Stimulated activated effector memory CD8-positive, alpha-beta T cell treated with anti-CD3 and anti-CD28 coated beads, Interleukin-12 subunit alpha, Interleukin-12 subunit beta, amount 100 ng/mL, for 72 hours (primary cell): ENCODE data around the gene F13A1.

Experiments
- ATAC-seq: fragments of 150-1000 bp; cut with Tn5 transposase; 2 replicates; pipeline ENCODE4 v1.10.0; 2021
- DNase-seq, 2 donors: peaks; one replicate each; pipeline ENCODE4 v3.0.0; 2021 to 2022; ENCODE audit warnings: low spot score in 2 of 2
- H3K27ac Mint-ChIP-seq: one replicate; pipeline ENCODE4 v1.8.0; 2022; ENCODE audit warnings: mild to moderate bottlenecking, mixed read lengths
- H3K36me3 Mint-ChIP-seq: one replicate; pipeline ENCODE4 v1.8.0; 2022; ENCODE audit warnings: mild to moderate bottlenecking, mixed read lengths
- H3K4me1 Mint-ChIP-seq: one replicate; pipeline ENCODE4 v1.8.0; 2022; ENCODE audit warnings: mixed read lengths
- H3K4me3 Mint-ChIP-seq: one replicate; pipeline ENCODE4 v1.8.0; 2022; ENCODE audit warnings: mild to moderate bottlenecking, mixed read lengths
- H3K9me3 Mint-ChIP-seq: one replicate; pipeline ENCODE4 v1.8.0; 2022; ENCODE audit warnings: mixed read lengths

F13A1 gene

GRCh38 chr6:6199678-6200077 lies 120.8 kb downstream of the F13A1 start:
- H3K4me3 Mint-ChIP-seq, result no peak overlapping the region
- no peaks in the 10 kb centered on the region for H3K36me3 Mint-ChIP-seq
- ATAC-seq (no peak), DNase-seq (no peak)
- H3K27ac Mint-ChIP-seq, result no peak overlapping the region
- H3K4me1 Mint-ChIP-seq, result no peaks in the 10 kb centered on the region
- H3K9me3 Mint-ChIP-seq, result no peaks in the 10 kb centered on the region

DNA sequence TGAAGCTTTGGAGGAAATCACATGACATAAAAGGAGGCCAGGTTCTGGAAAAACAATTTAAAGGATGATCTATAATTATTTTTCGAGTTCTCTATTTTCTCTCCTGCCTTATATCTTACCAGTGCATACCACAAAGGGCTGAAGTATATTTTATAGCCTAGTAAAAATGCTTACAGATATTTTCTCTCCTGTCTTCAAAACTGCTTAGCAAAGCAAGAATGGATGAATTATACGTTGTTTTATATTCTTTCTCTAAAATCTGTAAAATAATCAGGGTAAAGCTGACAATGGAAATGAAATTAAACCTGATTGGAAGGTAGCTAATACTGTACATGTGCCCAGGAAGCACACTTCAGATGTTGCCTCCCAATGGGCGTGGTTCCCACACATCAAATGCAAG lies 123.7 kb downstream of the F13A1 start:
- H3K36me3 Mint-ChIP-seq, result no peaks in the 10 kb centered on the region
- H3K4me1 Mint-ChIP-seq, result no peaks in the 10 kb centered on the region
- H3K4me3 Mint-ChIP-seq, result no peak overlapping the region
- no peak for DNase-seq
- ATAC-seq, result no peak
- H3K9me3 Mint-ChIP-seq, result no peaks in the 10 kb centered on the region
- H3K27ac Mint-ChIP-seq, result no peak overlapping the region

DNA sequence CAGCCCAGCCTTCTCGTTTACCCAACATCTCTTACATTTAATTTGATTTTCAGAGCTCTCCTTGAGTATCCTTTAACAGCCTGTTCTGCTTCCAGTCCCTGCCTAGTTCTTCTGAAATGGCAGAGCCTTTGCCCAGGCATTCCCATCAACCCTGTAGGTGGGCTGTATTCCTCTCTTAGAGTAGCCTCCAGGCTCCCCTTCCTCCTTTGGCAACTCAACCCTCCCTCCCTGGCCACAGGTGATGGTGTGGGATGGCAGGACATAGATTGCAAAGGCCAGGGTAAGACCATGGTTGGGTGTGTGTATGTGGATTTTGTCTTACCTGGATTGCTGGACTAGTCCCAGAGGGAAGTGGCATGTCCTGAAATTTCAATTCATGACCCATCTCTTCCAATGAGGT lies 125.4 kb downstream of the F13A1 start:
- H3K4me1 Mint-ChIP-seq, result no peaks in the 10 kb centered on the region
- H3K9me3 Mint-ChIP-seq, result peaks cover 2% of the 10 kb centered on the region
- H3K36me3 Mint-ChIP-seq, result no peaks in the 10 kb centered on the region
- DNase-seq (no peak), ATAC-seq (no peak)
- no peak overlapping the region for H3K4me3 Mint-ChIP-seq
- no peak overlapping the region for H3K27ac Mint-ChIP-seq

DNA sequence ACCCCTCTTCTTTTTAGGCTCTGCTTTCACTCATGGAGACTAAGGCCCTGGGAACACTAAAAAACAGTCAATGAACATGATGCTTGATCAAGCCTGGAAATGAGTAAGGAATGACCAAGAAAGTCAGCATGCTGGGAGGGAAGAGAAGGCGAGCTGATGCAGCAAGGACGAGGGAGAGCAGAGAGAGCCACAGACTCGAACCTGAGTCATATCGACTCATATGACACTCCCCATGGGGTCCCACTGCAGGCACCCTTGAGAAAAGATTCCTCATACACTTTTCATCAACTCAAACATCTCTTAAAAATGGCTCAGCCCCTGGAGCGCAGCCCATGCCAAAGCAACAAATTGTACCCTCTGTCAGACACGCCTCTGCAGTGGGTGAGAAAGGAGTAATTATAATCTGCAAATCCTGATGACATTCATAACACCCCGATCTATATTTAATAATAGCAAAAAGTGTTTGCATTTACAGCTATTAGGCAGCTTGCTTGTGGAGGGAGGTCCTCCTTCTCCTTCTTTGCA lies 127.2 kb downstream of the F13A1 start:
- Mint-ChIP-seq H3K9me3 (peaks cover 2% of the 10 kb centered on the region), H3K36me3 (no peaks in the 10 kb centered on the region), H3K4me3 (no peak overlapping the region), H3K27ac (no peak overlapping the region), H3K4me1 (no peaks in the 10 kb centered on the region)
- DNase-seq (no peak), ATAC-seq (no peak)

- DNase-seq, result no peak
- ATAC-seq, result no peak
- Mint-ChIP-seq H3K4me1 (no peaks in the 10 kb centered on the region), H3K27ac (no peak overlapping the region), H3K4me3 (no peak overlapping the region), H3K36me3 (no peaks in the 10 kb centered on the region), H3K9me3 (peaks cover 2% of the 10 kb centered on the region)
Observed at GRCh38 chr6:6191909-6192308, 128.6 kb downstream of the F13A1 start.

DNA sequence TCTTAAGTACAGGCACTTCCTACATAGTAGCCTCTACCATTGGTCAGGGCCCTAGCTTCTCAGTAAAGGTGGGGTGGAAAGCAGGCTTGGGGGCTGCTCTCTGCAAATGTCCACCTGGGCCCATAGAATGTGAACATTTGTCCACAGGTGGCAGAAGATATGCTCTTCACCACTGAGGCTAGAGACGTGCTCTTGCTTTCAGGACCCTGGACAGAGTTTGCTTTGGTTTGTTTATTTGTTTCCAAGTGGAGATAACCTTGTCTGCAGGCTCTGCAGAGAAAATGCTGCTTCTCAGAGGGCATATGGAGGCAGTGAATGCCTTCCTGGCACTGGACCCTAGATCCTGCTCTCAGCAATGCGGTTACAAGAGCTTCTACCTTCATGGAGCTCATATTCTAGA lies 129.0 kb downstream of the F13A1 start:
- no peak for ATAC-seq
- Mint-ChIP-seq H3K9me3 (peaks cover 2% of the 10 kb centered on the region), H3K36me3 (no peaks in the 10 kb centered on the region), H3K27ac (no peak overlapping the region), H3K4me3 (no peak overlapping the region), H3K4me1 (no peaks in the 10 kb centered on the region)
- no peak for DNase-seq

DNA sequence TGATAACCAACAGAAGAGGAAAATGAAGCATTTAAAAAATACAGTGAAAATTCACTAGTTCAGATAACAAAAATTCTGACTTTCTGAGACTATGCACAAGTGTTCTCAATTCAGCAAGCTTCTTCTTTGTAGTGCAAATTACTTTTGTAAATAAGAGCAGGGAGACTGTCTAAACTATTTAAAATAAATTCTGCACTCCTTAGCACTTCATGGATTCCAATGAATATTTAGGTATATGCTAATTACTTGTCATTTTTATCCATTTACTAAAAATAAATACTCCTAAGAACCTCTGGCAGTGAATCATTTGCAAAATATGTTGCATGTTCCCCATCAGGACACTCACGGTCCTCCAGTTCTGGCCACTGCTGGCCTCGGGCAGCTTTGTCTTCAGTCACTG lies 139.8 kb downstream of the F13A1 start:
- no peak overlapping the region for H3K27ac Mint-ChIP-seq
- no peaks in the 10 kb centered on the region for H3K9me3 Mint-ChIP-seq
- H3K36me3 Mint-ChIP-seq, result no peaks in the 10 kb centered on the region
- no peaks in the 10 kb centered on the region for H3K4me1 Mint-ChIP-seq
- H3K4me3 Mint-ChIP-seq, result no peak overlapping the region
- DNase-seq, result no peak
- ATAC-seq, result no peak

- Mint-ChIP-seq H3K27ac (no peak overlapping the region), H3K36me3 (no peaks in the 10 kb centered on the region)
- ATAC-seq, result no peak
Observed at GRCh38 chr6:6179858-6180623, 140.4 kb downstream of the F13A1 start.

DNA sequence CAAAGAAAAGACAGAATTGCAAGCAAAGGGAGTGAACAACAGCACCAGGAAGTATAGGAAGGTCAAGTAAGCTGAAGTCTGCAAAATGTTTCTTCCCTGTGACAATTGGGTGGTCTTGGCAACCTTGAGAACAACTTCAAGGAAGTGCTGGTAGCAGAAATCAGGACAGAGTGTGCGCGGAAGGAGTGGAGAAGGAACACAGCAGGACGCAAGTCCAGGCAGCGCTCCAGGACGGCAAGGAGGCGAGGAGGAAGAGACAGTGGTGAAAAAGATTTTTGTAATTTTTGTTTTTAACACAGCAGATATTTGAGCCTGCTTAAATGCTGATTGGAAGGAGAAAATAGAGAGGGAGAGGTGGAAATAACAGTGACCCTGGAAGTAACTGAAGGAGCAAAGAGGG lies 141.7 kb downstream of the F13A1 start:
- Mint-ChIP-seq H3K27ac (no peak overlapping the region), H3K4me3 (no peak overlapping the region), H3K4me1 (no peaks in the 10 kb centered on the region), H3K9me3 (no peaks in the 10 kb centered on the region), H3K36me3 (no peaks in the 10 kb centered on the region)
- ATAC-seq (no peak), DNase-seq (no peak)

More at GRCh38 chr6:6179858-6180623, 140.4 kb downstream of the F13A1 start:
- Mint-ChIP-seq H3K9me3 (no peaks in the 10 kb centered on the region), H3K4me3 (no peak overlapping the region), H3K4me1 (no peaks in the 10 kb centered on the region)
- DNase-seq, result no peak

DNA sequence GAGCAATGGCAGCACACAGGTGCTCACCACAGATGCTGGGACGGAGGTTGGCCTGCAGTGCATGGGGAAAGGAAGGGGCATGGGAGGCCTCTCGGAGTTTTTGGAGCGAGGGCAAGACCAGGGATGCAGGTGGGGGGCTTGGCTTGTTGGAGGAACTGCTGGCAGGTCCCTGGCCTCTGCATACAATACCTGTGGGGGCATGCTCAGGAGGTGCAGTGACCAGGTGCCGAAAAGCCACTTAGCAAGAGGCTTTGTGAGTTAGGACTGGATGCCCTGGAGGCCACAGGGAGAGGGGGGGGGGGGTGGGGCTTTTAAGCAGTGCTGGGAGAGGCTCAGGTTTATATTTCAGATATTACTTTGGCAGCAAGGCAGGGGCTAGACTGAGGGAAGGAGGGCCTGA lies 142.7 kb downstream of the F13A1 start:
- Mint-ChIP-seq H3K4me1 (no peaks in the 10 kb centered on the region), H3K36me3 (no peaks in the 10 kb centered on the region), H3K27ac (no peak overlapping the region), H3K4me3 (no peak overlapping the region), H3K9me3 (no peaks in the 10 kb centered on the region)
- ATAC-seq (no peak), DNase-seq (no peak)

GRCh38 chr6:6176586-6177228 lies 143.8 kb downstream of the F13A1 start:
- no peak for ATAC-seq

GRCh38 chr6:6176127-6176526 lies 144.3 kb downstream of the F13A1 start:
- Mint-ChIP-seq H3K36me3 (no peaks in the 10 kb centered on the region), H3K4me1 (no peaks in the 10 kb centered on the region), H3K4me3 (no peak overlapping the region), H3K27ac (no peak overlapping the region), H3K9me3 (no peaks in the 10 kb centered on the region)
- no peak for DNase-seq
- no peak for ATAC-seq

More at GRCh38 chr6:6176586-6177228, 143.8 kb downstream of the F13A1 start:
- no peaks in the 10 kb centered on the region for H3K36me3 Mint-ChIP-seq
- H3K9me3 Mint-ChIP-seq, result no peaks in the 10 kb centered on the region
- no peaks in the 10 kb centered on the region for H3K4me1 Mint-ChIP-seq
- no peak overlapping the region for H3K4me3 Mint-ChIP-seq
- no peak for DNase-seq
- H3K27ac Mint-ChIP-seq, result no peak overlapping the region

- DNase-seq (no peak), ATAC-seq (no peak)
- no peak overlapping the region for H3K27ac Mint-ChIP-seq
- no peaks in the 10 kb centered on the region for H3K4me1 Mint-ChIP-seq
- H3K9me3 Mint-ChIP-seq, result no peaks in the 10 kb centered on the region
- no peak overlapping the region for H3K4me3 Mint-ChIP-seq
- no peaks in the 10 kb centered on the region for H3K36me3 Mint-ChIP-seq
Observed at GRCh38 chr6:6169141-6169540, 151.3 kb downstream of the F13A1 start.

DNA sequence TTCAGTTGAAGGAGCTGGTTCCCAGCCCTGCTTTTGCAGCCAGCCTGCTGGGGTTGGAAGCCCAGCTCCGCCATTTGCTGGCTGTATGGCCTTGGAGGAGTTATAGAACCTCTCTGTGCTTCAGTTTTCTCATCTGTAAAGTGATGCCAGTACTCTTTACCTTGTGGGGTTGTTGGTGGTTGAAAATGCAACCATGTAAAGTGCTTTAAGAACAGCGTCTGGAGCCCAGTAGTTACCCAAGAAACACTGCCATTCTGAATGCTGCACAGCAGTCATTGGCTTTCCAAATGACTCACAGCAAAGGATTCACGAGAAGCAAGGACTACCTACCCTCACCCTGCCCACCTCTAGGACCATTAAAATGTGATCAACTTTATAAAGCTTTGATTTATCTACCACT lies 154.4 kb downstream of the F13A1 start:
- H3K27ac Mint-ChIP-seq, result no peak overlapping the region
- H3K9me3 Mint-ChIP-seq, result no peaks in the 10 kb centered on the region
- no peak for DNase-seq
- no peak overlapping the region for H3K4me3 Mint-ChIP-seq
- ATAC-seq, result no peak
- no peaks in the 10 kb centered on the region for H3K36me3 Mint-ChIP-seq
- H3K4me1 Mint-ChIP-seq, result no peaks in the 10 kb centered on the region

GRCh38 chr6:6164367-6164766 lies 156.1 kb downstream of the F13A1 start:
- H3K4me1 Mint-ChIP-seq, result no peaks in the 10 kb centered on the region
- no peaks in the 10 kb centered on the region for H3K36me3 Mint-ChIP-seq
- ATAC-seq, result no peak
- H3K9me3 Mint-ChIP-seq, result no peaks in the 10 kb centered on the region
- no peak for DNase-seq
- no peak overlapping the region for H3K4me3 Mint-ChIP-seq
- no peak overlapping the region for H3K27ac Mint-ChIP-seq

GRCh38 chr6:6154335-6154734 lies 166.1 kb downstream of the F13A1 start:
- Mint-ChIP-seq H3K36me3 (no peaks in the 10 kb centered on the region), H3K27ac (no peak overlapping the region), H3K4me1 (no peaks in the 10 kb centered on the region), H3K9me3 (no peaks in the 10 kb centered on the region), H3K4me3 (no peak overlapping the region)
- DNase-seq (no peak), ATAC-seq (no peak)
